Liver (tissue), 9 donors: ENCODE measurements around the gene PLIN1. TPM values are rescaled to one million over a fixed set of nuclear protein-coding genes. Genes with fewer than 3 reads are reported as not detected.

Source experiments
- DNase-seq: peaks from one replicate; pipeline ENCODE4 v3.0.0-alpha.2; 2017; ENCODE audit warnings: low spot score
- H3K27ac ChIP-seq, 2 donors: one replicate each; pipeline ENCODE4 v1.7.0; 2013; ENCODE audit warnings: inconsistent platforms in 2 of 2, low read length in 2 of 2, control low read depth in 1 of 2, low read depth in 1 of 2, mild to moderate bottlenecking in 1 of 2
- H3K27me3 ChIP-seq, 4 donors: one replicate each; pipeline versions ENCODE4 v1.6.1 to v1.7.0; 2013; ENCODE audit warnings: low read length in 3 of 4, inconsistent platforms in 1 of 4, mild to moderate bottlenecking in 1 of 4, moderate library complexity in 1 of 4; ENCODE audit not compliant: control insufficient read depth in 4 of 4, insufficient read depth in 4 of 4
- H3K36me3 ChIP-seq, 4 donors: one replicate each; pipeline versions ENCODE4 v1.6.1 to v1.7.0; 2013; ENCODE audit warnings: low read length in 3 of 4, mild to moderate bottlenecking in 3 of 4, low read depth in 1 of 4, moderate library complexity in 1 of 4; ENCODE audit not compliant: control insufficient read depth in 4 of 4, insufficient read depth in 3 of 4
- H3K4me1 ChIP-seq, 4 donors: one replicate each; pipeline versions ENCODE4 v1.6.1 to v1.7.0; 2013; ENCODE audit warnings: low read length in 3 of 4, mild to moderate bottlenecking in 3 of 4, moderate library complexity in 1 of 4; ENCODE audit not compliant: control insufficient read depth in 4 of 4, insufficient read depth in 4 of 4
- H3K4me3 ChIP-seq, 3 donors: one replicate each; pipeline versions ENCODE4 v1.6.1 to v1.7.0; 2013; ENCODE audit warnings: low read length in 3 of 3, control low read depth in 1 of 3, low read depth in 1 of 3, mild to moderate bottlenecking in 1 of 3
- H3K9ac ChIP-seq, 2 donors: one replicate each; pipeline ENCODE4 v1.7.0; 2013; ENCODE audit warnings: low read length in 2 of 2, mild to moderate bottlenecking in 2 of 2, moderate library complexity in 2 of 2, control low read depth in 1 of 2, low read depth in 1 of 2
- H3K9me3 ChIP-seq, 4 donors: one replicate each; pipeline versions ENCODE4 v1.6.1 to v1.7.0; 2013; ENCODE audit warnings: low read length in 3 of 4; ENCODE audit not compliant: control insufficient read depth in 4 of 4
- EGR1 ChIP-seq, 2 donors: IDR thresholded peaks; 2 replicates each; pipeline ENCODE4 v1.6.1; 2016 to 2018; ENCODE audit warnings: antibody characterized with exemption in 2 of 2, low read depth in 2 of 2
- FOXA1 ChIP-seq: IDR thresholded peaks from 2 replicates; pipeline ENCODE4 v1.6.1; 2016; ENCODE audit warnings: antibody characterized with exemption
- FOXA2 ChIP-seq: IDR thresholded peaks from 2 replicates; pipeline ENCODE4 v1.6.1; 2016; ENCODE audit warnings: antibody characterized with exemption
- GABPA ChIP-seq, 2 donors: IDR thresholded peaks in 1 of 2; conservative IDR thresholded peaks in 1 of 2; 2 replicates each; pipeline ENCODE4 v1.6.1; 2016; ENCODE audit warnings: antibody characterized with exemption in 2 of 2, mild to moderate bottlenecking in 1 of 2, moderate library complexity in 1 of 2
- HNF4G ChIP-seq: IDR thresholded peaks from 2 replicates; pipeline ENCODE4 v1.6.1; 2016; ENCODE audit warnings: antibody characterized with exemption
- JUND ChIP-seq, 2 donors: IDR thresholded peaks; 2 replicates each; pipeline ENCODE4 v1.6.1; 2016; ENCODE audit warnings: antibody characterized with exemption in 2 of 2
- NR2F2 ChIP-seq: IDR thresholded peaks from 2 replicates; pipeline ENCODE4 v1.6.1; 2016; ENCODE audit warnings: antibody characterized with exemption
- RAD21 ChIP-seq, 2 donors: IDR thresholded peaks; 2 replicates each; pipeline ENCODE4 v1.6.1; 2016; ENCODE audit warnings: antibody characterized with exemption in 2 of 2, mild to moderate bottlenecking in 2 of 2
- RXRA ChIP-seq, 2 donors: IDR thresholded peaks; 2 replicates each; pipeline ENCODE4 v1.6.1; 2017 to 2018; ENCODE audit warnings: antibody characterized with exemption in 2 of 2, mild to moderate bottlenecking in 1 of 2
- SP1 ChIP-seq: IDR thresholded peaks from 2 replicates; pipeline ENCODE4 v1.6.1; 2018; ENCODE audit warnings: antibody characterized with exemption, mild to moderate bottlenecking
- WGBS: extraction: QIAGEN DNeasy Blood & Tissue Kit; methylation state at CpG from one replicate; pipeline ENCODE4 v1.1.7; 2013; 5-methylcytosine and 5-hydroxymethylcytosine counted together
- polyA plus RNA-seq, 2 donors: library from polyadenylated mRNA; stranded (reverse) in 1 of 2; unstranded in 1 of 2; fragments of 200-250 nt in 1 of 2; fragments of >200 nt in 1 of 2; fragmentation: Nextera tagmentation in 1 of 2; extraction: Ambion mirVana in 1 of 2; gene quantifications; one replicate each; pipeline versions ENCODE4 v1.2.1 to v1.2.3, GENCODE V29; 2013 to 2015
- total RNA-seq, 2 donors: library from RNA; depleted of rRNA; stranded (reverse); fragments of >200 nt; gene quantifications; one replicate each; pipeline ENCODE4 v1.2.3, GENCODE V29; 2014
- TF ChIP-seq, protein P1 (sequence below): fragments of 150-350 bp; IDR thresholded peaks from 2 replicates; pipeline ENCODE4 v1.5.1; 2017; ENCODE audit warnings: improper control_type of control experiment, low read depth, low read length; ENCODE audit not compliant: missing input control
- TF ChIP-seq, protein P2 (sequence below): IDR thresholded peaks from 2 replicates; pipeline ENCODE4 v1.6.1; 2016; ENCODE audit warnings: antibody characterized with exemption
- TF ChIP-seq, protein P3 (sequence below): IDR thresholded peaks from 2 replicates; pipeline ENCODE4 v1.6.1; 2016; ENCODE audit warnings: antibody characterized with exemption
- TF ChIP-seq, protein P4 (sequence below): IDR thresholded peaks from 2 replicates; pipeline ENCODE4 v1.6.1; 2016; ENCODE audit warnings: antibody characterized with exemption
- donor health status: healthy.
- donor health status: healthy.
- donor health status: healthy.
- donor health status: healthy.
- donor health status: healthy.

PLIN1 gene
- total and polyA plus RNA-seq, 4 donors = 10.2 to 46.0 (median 13.3) TPM

DNA sequence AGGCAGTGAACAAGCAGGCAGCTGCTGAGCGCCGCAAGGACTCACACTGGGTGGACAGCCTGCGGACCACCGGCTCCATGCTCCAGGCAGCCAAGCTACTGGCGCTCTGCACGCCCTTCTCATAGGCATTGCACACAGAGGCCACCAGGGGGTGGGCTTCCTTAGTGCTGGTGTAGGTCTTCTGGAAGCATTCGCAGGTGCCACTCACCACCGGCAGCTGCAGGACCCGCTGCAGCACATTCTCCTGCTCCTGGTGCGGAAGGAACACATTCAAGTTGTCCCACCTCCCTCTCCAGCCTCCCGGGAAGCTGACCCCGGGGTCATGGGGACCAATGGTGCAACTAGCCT lies 6.0 kb downstream of the PLIN1 start:
- Histone ChIP-seq H3K27ac (no peak overlapping the region), H3K27me3 (no peaks in the 10 kb centered on the region), H3K4me1 (peaks cover 0 to 32% (median 21%) of the 10 kb centered on the region in 4 donors), H3K36me3 (peaks cover 0 to 9% (median 0%) of the 10 kb centered on the region in 4 donors), H3K4me3 (no peak overlapping the region), H3K9ac (no peak overlapping the region), H3K9me3 (no peaks in the 10 kb centered on the region)
- peak in 1 of 2 donors; percentile 39 for TF ChIP-seq RAD21 (IDR thresholded peaks at IDR 0.05)
- TF ChIP-seq JUND (IDR thresholded peaks at IDR 0.05) = no peak
- TF ChIP-seq, protein P1, sequence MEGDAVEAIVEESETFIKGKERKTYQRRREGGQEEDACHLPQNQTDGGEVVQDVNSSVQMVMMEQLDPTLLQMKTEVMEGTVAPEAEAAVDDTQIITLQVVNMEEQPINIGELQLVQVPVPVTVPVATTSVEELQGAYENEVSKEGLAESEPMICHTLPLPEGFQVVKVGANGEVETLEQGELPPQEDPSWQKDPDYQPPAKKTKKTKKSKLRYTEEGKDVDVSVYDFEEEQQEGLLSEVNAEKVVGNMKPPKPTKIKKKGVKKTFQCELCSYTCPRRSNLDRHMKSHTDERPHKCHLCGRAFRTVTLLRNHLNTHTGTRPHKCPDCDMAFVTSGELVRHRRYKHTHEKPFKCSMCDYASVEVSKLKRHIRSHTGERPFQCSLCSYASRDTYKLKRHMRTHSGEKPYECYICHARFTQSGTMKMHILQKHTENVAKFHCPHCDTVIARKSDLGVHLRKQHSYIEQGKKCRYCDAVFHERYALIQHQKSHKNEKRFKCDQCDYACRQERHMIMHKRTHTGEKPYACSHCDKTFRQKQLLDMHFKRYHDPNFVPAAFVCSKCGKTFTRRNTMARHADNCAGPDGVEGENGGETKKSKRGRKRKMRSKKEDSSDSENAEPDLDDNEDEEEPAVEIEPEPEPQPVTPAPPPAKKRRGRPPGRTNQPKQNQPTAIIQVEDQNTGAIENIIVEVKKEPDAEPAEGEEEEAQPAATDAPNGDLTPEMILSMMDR = peak; percentile 25
- no peak for TF ChIP-seq SP1
- WGBS = 78% methylated on average over 12 of the region's 12 CpGs
- no peak for DNase-seq

DNA sequence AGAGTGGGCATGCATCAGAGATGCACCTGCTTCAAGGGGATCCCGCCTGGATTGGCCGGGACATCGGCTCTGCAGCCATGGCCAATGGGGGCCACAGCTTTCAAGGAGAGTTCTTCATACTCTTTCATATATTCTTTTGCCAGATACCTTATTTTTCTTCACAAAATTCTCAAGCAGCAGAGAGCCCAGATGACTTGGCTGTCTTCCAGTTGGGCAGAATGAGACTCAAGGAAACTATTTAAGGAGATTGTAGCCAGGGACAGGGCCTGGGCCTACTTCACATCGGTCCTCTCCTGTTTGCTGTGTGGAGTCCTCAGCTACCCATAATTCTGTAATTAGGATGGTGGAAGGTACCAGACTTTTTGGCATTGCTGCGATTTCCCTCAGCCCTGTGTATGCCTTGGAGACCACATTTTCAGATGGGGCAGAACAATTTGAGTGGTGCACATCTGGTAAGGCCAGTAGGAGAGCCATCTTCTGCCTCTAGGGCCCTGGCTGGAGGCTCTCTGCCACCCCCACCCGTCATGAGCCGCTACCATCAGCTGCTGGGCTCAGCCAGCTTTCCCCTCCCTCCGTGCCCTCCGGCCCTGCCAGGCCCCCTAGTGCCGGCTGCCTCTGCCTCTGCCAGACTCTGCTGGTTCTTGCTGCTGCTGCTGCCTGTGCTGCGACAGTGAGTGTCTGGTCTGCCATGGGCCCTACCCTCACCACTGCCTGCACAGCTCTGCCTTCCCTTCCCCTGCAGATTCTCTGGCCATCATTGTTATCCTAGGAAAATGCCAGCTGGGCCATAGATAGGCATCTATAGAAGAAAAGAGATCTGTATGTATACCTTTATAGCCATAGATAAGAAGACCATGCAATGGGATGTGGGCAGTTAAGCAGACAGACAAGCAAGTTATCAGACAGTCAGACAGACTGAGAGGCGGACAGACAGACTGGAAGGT lies 6.7 kb downstream of the PLIN1 start:
- H3K27me3 ChIP-seq = no peaks in the 10 kb centered on the region
- no peak overlapping the region for H3K27ac ChIP-seq
- WGBS = 95% methylated on average over 12 of the region's 12 CpGs
- TF ChIP-seq, protein P2, sequence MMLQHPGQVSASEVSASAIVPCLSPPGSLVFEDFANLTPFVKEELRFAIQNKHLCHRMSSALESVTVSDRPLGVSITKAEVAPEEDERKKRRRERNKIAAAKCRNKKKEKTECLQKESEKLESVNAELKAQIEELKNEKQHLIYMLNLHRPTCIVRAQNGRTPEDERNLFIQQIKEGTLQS = no peak
- no peak for TF ChIP-seq SP1
- no peak for TF ChIP-seq RAD21 (IDR thresholded peaks at IDR 0.05)
- no peak for TF ChIP-seq GABPA (IDR thresholded peaks at IDR 0.05 in 1 of 2, conservative IDR thresholded peaks at IDR 0.05 in 1 of 2)
- no peak for DNase-seq
- no peak overlapping the region for H3K9ac ChIP-seq
- H3K4me3 ChIP-seq = no peak overlapping the region
- peaks cover 0 to 32% (median 21%) of the 10 kb centered on the region in 4 donors for H3K4me1 ChIP-seq
- no peaks in the 10 kb centered on the region for H3K9me3 ChIP-seq
- peaks cover 0 to 11% (median 0%) of the 10 kb centered on the region in 4 donors for H3K36me3 ChIP-seq

DNA sequence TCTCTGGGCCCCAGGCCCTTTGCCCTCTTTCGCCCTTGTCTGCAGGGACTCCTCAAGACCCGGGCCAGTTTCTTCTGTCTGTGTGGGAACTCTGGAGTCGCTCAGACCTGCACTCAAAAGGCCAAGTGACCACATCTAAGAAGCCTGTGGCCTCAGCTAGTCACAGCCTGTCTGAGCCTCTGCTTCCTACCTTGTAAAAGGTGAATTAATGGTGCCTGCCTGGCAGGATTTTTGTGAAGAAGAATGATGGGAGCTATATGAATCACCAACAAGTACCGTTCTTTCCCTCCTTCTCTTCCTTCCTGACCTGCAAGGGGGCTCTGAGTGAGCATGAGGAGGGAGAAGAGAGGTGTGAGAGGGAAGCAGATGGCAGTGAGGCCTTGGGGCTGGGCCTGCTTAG lies 7.5 kb downstream of the PLIN1 start:
- Histone ChIP-seq H3K9ac (no peak overlapping the region), H3K9me3 (no peaks in the 10 kb centered on the region), H3K36me3 (peaks cover 0 to 11% (median 1%) of the 10 kb centered on the region in 4 donors), H3K27ac (no peak overlapping the region), H3K4me3 (no peak overlapping the region), H3K27me3 (no peaks in the 10 kb centered on the region), H3K4me1 (peaks cover 0 to 25% (median 20%) of the 10 kb centered on the region in 4 donors)
- 64% methylated on average over 4 of the region's 4 CpGs for WGBS
- DNase-seq = no peak
- TF ChIP-seq, protein P3, sequence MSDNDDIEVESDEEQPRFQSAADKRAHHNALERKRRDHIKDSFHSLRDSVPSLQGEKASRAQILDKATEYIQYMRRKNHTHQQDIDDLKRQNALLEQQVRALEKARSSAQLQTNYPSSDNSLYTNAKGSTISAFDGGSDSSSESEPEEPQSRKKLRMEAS = no peak
- TF ChIP-seq NR2F2 = no peak
- no peak for TF ChIP-seq HNF4G
- TF ChIP-seq JUND (IDR thresholded peaks at IDR 0.05) = no peak
- TF ChIP-seq RXRA (IDR thresholded peaks at IDR 0.05) = no peak
- TF ChIP-seq, protein P1 = no peak
- no peak for TF ChIP-seq FOXA1
- TF ChIP-seq RAD21 (IDR thresholded peaks at IDR 0.05) = no peak
- no peak for TF ChIP-seq EGR1 (IDR thresholded peaks at IDR 0.05; ENCODE audit: low read depth in 2 of 2)
- no peak for TF ChIP-seq GABPA (IDR thresholded peaks at IDR 0.05 in 1 of 2, conservative IDR thresholded peaks at IDR 0.05 in 1 of 2)
- TF ChIP-seq, protein P4, sequence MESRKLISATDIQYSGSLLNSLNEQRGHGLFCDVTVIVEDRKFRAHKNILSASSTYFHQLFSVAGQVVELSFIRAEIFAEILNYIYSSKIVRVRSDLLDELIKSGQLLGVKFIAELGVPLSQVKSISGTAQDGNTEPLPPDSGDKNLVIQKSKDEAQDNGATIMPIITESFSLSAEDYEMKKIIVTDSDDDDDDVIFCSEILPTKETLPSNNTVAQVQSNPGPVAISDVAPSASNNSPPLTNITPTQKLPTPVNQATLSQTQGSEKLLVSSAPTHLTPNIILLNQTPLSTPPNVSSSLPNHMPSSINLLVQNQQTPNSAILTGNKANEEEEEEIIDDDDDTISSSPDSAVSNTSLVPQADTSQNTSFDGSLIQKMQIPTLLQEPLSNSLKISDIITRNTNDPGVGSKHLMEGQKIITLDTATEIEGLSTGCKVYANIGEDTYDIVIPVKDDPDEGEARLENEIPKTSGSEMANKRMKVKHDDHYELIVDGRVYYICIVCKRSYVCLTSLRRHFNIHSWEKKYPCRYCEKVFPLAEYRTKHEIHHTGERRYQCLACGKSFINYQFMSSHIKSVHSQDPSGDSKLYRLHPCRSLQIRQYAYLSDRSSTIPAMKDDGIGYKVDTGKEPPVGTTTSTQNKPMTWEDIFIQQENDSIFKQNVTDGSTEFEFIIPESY = no peak
- no peak for TF ChIP-seq FOXA2
- TF ChIP-seq, protein P2 = no peak
